CD8-positive, alpha-beta memory T cell (primary cell): ENCODE results near the gene UBE2Z. TPM values are rescaled to one million over a fixed set of nuclear protein-coding genes. Genes with fewer than 3 reads are reported as not detected.
"Not testable (repeated sequence)": the region's sequence is repeated elsewhere in the genome, so short reads cannot be mapped to it uniquely, and the experiment has no call there.

ENCODE experiments used
- CTCF ChIA-PET: fragments of 350-600 bp; sonication (Branson Sonifier 250); formaldehyde crosslinking; loops from one replicate; lab custom pipeline; 2021; ENCODE audit warnings: antibody characterized with exemption; lab: Charles Lee
- POLR2A ChIA-PET: fragments of 350-600 bp; sonication (Branson Sonifier 250); formaldehyde crosslinking; loops from one replicate; lab custom pipeline; 2021; ENCODE audit warnings: antibody characterized with exemption; lab: Charles Lee
- DNase-seq, 5 donors: peaks; one replicate each; pipeline versions ENCODE4 v3.0.0 to v3.0.0-alpha.2; 2020 to 2022; ENCODE audit warnings: mixed read lengths in 1 of 5
- H3K27ac ChIP-seq: one replicate; pipeline ENCODE4 v1.7.0; 2013; ENCODE audit warnings: low read depth, mild to moderate bottlenecking, low read length, moderate library complexity
- H3K27me3 ChIP-seq: 2 replicates; pipeline ENCODE4 v1.7.0; 2013; ENCODE audit warnings: low read length, mild to moderate bottlenecking; ENCODE audit not compliant: insufficient read depth, poor library complexity, severe bottlenecking
- H3K36me3 ChIP-seq: 2 replicates; pipeline ENCODE4 v1.7.0; 2013; ENCODE audit warnings: mild to moderate bottlenecking, low read length, moderate library complexity; ENCODE audit not compliant: insufficient read depth
- H3K4me1 ChIP-seq: 2 replicates; pipeline ENCODE4 v1.7.0; 2013; ENCODE audit warnings: mild to moderate bottlenecking, low read length, moderate library complexity; ENCODE audit not compliant: insufficient read depth
- H3K4me3 ChIP-seq: 2 replicates; pipeline ENCODE4 v1.7.0; 2013; ENCODE audit warnings: mild to moderate bottlenecking, low read length
- H3K9me3 ChIP-seq: 2 replicates; pipeline ENCODE4 v1.7.0; 2013; ENCODE audit warnings: mild to moderate bottlenecking, low read length
- H3K27ac Mint-ChIP-seq, 8 donors: one replicate each; pipeline ENCODE4 v1.8.0; 2020 to 2021; ENCODE audit warnings: mixed read lengths in 8 of 8, mild to moderate bottlenecking in 6 of 8, inconsistent platforms in 3 of 8, moderate library complexity in 3 of 8
- H3K27me3 Mint-ChIP-seq, 2 donors: one replicate each; pipeline ENCODE4 v1.8.0; 2020 to 2021; ENCODE audit warnings: mixed read lengths in 2 of 2, mild to moderate bottlenecking in 1 of 2, moderate library complexity in 1 of 2
- H3K36me3 Mint-ChIP-seq, 3 donors: one replicate each; pipeline ENCODE4 v1.8.0; 2020 to 2021; ENCODE audit warnings: mixed read lengths in 3 of 3, inconsistent platforms in 1 of 3, mild to moderate bottlenecking in 1 of 3
- H3K4me1 Mint-ChIP-seq, 3 donors: one replicate each; pipeline ENCODE4 v1.8.0; 2020 to 2021; ENCODE audit warnings: mixed read lengths in 3 of 3, inconsistent platforms in 1 of 3, mild to moderate bottlenecking in 1 of 3
- H3K4me3 Mint-ChIP-seq, 7 donors: one replicate each; pipeline ENCODE4 v1.8.0; 2020 to 2021; ENCODE audit warnings: mixed read lengths in 7 of 7, mild to moderate bottlenecking in 6 of 7, moderate library complexity in 4 of 7, inconsistent platforms in 2 of 7
- H3K9me3 Mint-ChIP-seq, 5 donors: one replicate each; pipeline ENCODE4 v1.8.0; 2020 to 2022; ENCODE audit warnings: mixed read lengths in 5 of 5, mild to moderate bottlenecking in 3 of 5, moderate library complexity in 2 of 5, inconsistent platforms in 1 of 5
- polyA plus RNA-seq: library from polyadenylated mRNA; unstranded; fragments of 300-500 nt; fragmentation: Illumina TruSeq; gene quantifications from one replicate; pipeline ENCODE4 v1.2.3, GENCODE V29; 2021
- total RNA-seq, 2 experiments: library from RNA; stranded (reverse); gene quantifications; one replicate each; pipeline ENCODE4 v1.2.3, GENCODE V29; 2021

Gene UBE2Z
- total and polyA plus RNA-seq, 3 experiments from 2014 or later = 74.7 to 103 (median 100) TPM

- H3K4me3 ChIP-seq, H3K27ac Mint-ChIP-seq, H3K27me3 Mint-ChIP-seq, H3K4me1 ChIP-seq, H3K9me3 Mint-ChIP-seq, POLR2A ChIA-PET, DNase-seq, H3K4me1 Mint-ChIP-seq, H3K9me3 ChIP-seq, H3K27me3 ChIP-seq, H3K36me3 Mint-ChIP-seq, H3K4me3 Mint-ChIP-seq, H3K27ac ChIP-seq, H3K36me3 ChIP-seq: not testable (repeated sequence)
- CTCF ChIA-PET = interaction anchor here (1.7 to 1.8 kb wide), 2 partner anchors 9 to 12 kb away, joined by 3 to 6 read pairs; no protein-coding TSS in a partner anchor
These were observed 35.8 kb upstream of the UBE2Z start for GRCh38 chr17:48872409-48872808.

GRCh38 chr17:48873209-48873608 is 35.0 kb upstream of the UBE2Z start:
- H3K4me3 ChIP-seq = no peak overlapping the region
- POLR2A ChIA-PET = no interaction called here
- no peaks in the 10 kb centered on the region for H3K4me1 ChIP-seq
- DNase-seq = no peak
- no peaks in the 10 kb centered on the region for H3K27me3 ChIP-seq
- no peaks in the 10 kb centered on the region for H3K9me3 Mint-ChIP-seq
- no peak overlapping the region for H3K27ac Mint-ChIP-seq
- no peaks in the 10 kb centered on the region for H3K9me3 ChIP-seq
- peaks cover 0 to 7% (median 0%) of the 10 kb centered on the region in 3 donors for H3K4me1 Mint-ChIP-seq
- no peak overlapping the region for H3K27ac ChIP-seq
- H3K27me3 Mint-ChIP-seq = peaks cover 5 to 9% of the 10 kb centered on the region in 2 donors
- no peak overlapping the region for H3K4me3 Mint-ChIP-seq
- H3K36me3 Mint-ChIP-seq = no peaks in the 10 kb centered on the region
- H3K36me3 ChIP-seq = no peaks in the 10 kb centered on the region
- CTCF ChIA-PET = interaction anchor here (0.9 to 1.8 kb wide), 5 partner anchors 9 to 60 kb away, joined by 3 to 6 read pairs (median 5); partner anchors contain the start of gene TTLL6

- Histone ChIP-seq H3K36me3 (no peaks in the 10 kb centered on the region), H3K9me3 (no peaks in the 10 kb centered on the region), H3K27me3 (no peaks in the 10 kb centered on the region), H3K4me1 (no peaks in the 10 kb centered on the region), H3K27ac (no peak overlapping the region), H3K4me3 (no peak overlapping the region)
- H3K27me3 Mint-ChIP-seq = peaks cover 5 to 9% of the 10 kb centered on the region in 2 donors
- DNase-seq = no peak
- H3K4me3 Mint-ChIP-seq = no peak overlapping the region
- peaks cover 0 to 7% (median 0%) of the 10 kb centered on the region in 3 donors for H3K4me1 Mint-ChIP-seq
- no peaks in the 10 kb centered on the region for H3K9me3 Mint-ChIP-seq
- no peaks in the 10 kb centered on the region for H3K36me3 Mint-ChIP-seq
- ChIA-PET CTCF (interaction anchor here (0.6 to 1.8 kb wide), 7 partner anchors 8 to 778 kb away, joined by 3 to 6 read pairs (median 4); partner anchors contain the start of gene TTLL6), POLR2A (interaction anchor here (0.7 kb wide), 1 partner anchor 39 kb away, joined by 3 read pairs; no protein-coding TSS in a partner anchor)
- H3K27ac Mint-ChIP-seq = no peak overlapping the region
These were observed 34.3 kb upstream of the UBE2Z start for GRCh38 chr17:48873696-48874443.

GRCh38 chr17:48878920-48879898 is 29.0 kb upstream of the UBE2Z start:
- Histone ChIP-seq H3K36me3 (no peaks in the 10 kb centered on the region), H3K4me3 (no peak overlapping the region), H3K27ac (no peak overlapping the region), H3K27me3 (peaks cover 4% of the 10 kb centered on the region), H3K4me1 (no peaks in the 10 kb centered on the region), H3K9me3 (no peaks in the 10 kb centered on the region)
- H3K36me3 Mint-ChIP-seq = no peaks in the 10 kb centered on the region
- no peak overlapping the region for H3K27ac Mint-ChIP-seq
- H3K4me1 Mint-ChIP-seq = peaks cover 0 to 7% (median 3%) of the 10 kb centered on the region in 3 donors
- DNase-seq = peak; percentile 28 to 72 (median 59)
- POLR2A ChIA-PET = interaction anchor here (0.8 to 0.9 kb wide), 3 partner anchors 65 to 200 kb away, joined by 3 read pairs; no protein-coding TSS in a partner anchor
- H3K9me3 Mint-ChIP-seq = no peaks in the 10 kb centered on the region
- peaks cover 8 to 9% of the 10 kb centered on the region in 2 donors for H3K27me3 Mint-ChIP-seq
- no peak overlapping the region for H3K4me3 Mint-ChIP-seq
- CTCF ChIA-PET = interaction anchor here (0.6 to 6.1 kb wide), 43 partner anchors 8 to 224 kb away, joined by 3 to 214 read pairs (median 5); partner anchors contain the start of genes ATP5MC1, TTLL6 and UBE2Z

GRCh38 chr17:48882272-48882671 is 25.9 kb upstream of the UBE2Z start:
- H3K4me1 Mint-ChIP-seq = peaks cover 4 to 14% (median 7%) of the 10 kb centered on the region in 3 donors
- DNase-seq = no peak
- no peak overlapping the region for H3K27ac Mint-ChIP-seq
- peak overlapping the region in 1 of 7 donors; percentile 10 for H3K4me3 Mint-ChIP-seq
- H3K9me3 Mint-ChIP-seq = no peaks in the 10 kb centered on the region
- peaks cover 3 to 5% of the 10 kb centered on the region in 2 donors for H3K27me3 Mint-ChIP-seq
- peaks cover 4% of the 10 kb centered on the region for H3K27me3 ChIP-seq
- H3K4me1 ChIP-seq = no peaks in the 10 kb centered on the region
- POLR2A ChIA-PET = no interaction called here
- H3K36me3 ChIP-seq = no peaks in the 10 kb centered on the region
- H3K9me3 ChIP-seq = no peaks in the 10 kb centered on the region
- no peak overlapping the region for H3K27ac ChIP-seq
- CTCF ChIA-PET = interaction anchor here (0.6 to 6.1 kb wide), 5 partner anchors 9 to 151 kb away, joined by 3 to 214 read pairs (median 3); partner anchors contain the start of gene TTLL6
- H3K36me3 Mint-ChIP-seq = no peaks in the 10 kb centered on the region
- H3K4me3 ChIP-seq = no peak overlapping the region

DNA sequence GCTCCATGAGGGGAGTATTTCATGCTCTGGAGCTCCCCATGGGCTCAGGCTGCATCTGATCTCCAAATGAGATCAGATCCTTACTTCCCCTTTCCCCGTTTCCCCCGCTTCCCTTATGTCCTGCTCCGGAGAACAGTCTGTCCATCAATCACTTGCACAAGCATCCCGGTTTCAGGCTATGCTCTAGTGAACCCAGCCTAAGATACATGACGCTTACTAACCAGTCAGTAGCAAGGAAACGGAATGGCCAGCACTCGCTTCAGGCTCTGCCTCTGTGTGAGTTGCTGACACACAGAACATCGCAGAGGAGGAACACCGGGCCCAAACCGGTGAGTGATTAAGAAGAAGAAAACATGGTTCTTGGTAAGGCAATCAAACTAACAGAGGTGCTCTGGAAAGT is 25.0 kb upstream of the UBE2Z start:
- DNase-seq = no peak
- CTCF ChIA-PET = interaction anchor here (1.4 to 2.2 kb wide), 7 partner anchors 10 to 204 kb away, joined by 3 to 20 read pairs (median 4); partner anchors contain the start of gene ATP5MC1
- Histone ChIP-seq H3K27ac (no peak overlapping the region), H3K9me3 (no peaks in the 10 kb centered on the region), H3K4me3 (no peak overlapping the region), H3K27me3 (peaks cover 4% of the 10 kb centered on the region), H3K36me3 (no peaks in the 10 kb centered on the region), H3K4me1 (no peaks in the 10 kb centered on the region)
- peaks cover 0 to 3% of the 10 kb centered on the region in 2 donors for H3K27me3 Mint-ChIP-seq
- H3K4me1 Mint-ChIP-seq = peaks cover 4 to 14% (median 7%) of the 10 kb centered on the region in 3 donors
- no peaks in the 10 kb centered on the region for H3K36me3 Mint-ChIP-seq
- no peaks in the 10 kb centered on the region for H3K9me3 Mint-ChIP-seq
- no peak overlapping the region for H3K27ac Mint-ChIP-seq
- H3K4me3 Mint-ChIP-seq = no peak overlapping the region
- POLR2A ChIA-PET = no interaction called here

GRCh38 chr17:48890086-48890485 is 18.1 kb upstream of the UBE2Z start:
- ChIA-PET CTCF (interaction anchor here (1.3 to 3.0 kb wide), 3 partner anchors 10 to 211 kb away, joined by 3 to 15 read pairs (median 11); no protein-coding TSS in a partner anchor), POLR2A (no interaction called here)
- peak overlapping the region in 1 of 8 donors; percentile 81 for H3K27ac Mint-ChIP-seq
- Histone ChIP-seq H3K27ac (no peak overlapping the region), H3K27me3 (no peaks in the 10 kb centered on the region), H3K4me1 (peaks cover 20% of the 10 kb centered on the region), H3K36me3 (peaks cover 3% of the 10 kb centered on the region), H3K4me3 (no peak overlapping the region), H3K9me3 (no peaks in the 10 kb centered on the region)
- H3K4me3 Mint-ChIP-seq = no peak overlapping the region
- no peaks in the 10 kb centered on the region for H3K9me3 Mint-ChIP-seq
- no peaks in the 10 kb centered on the region for H3K27me3 Mint-ChIP-seq
- peaks cover 24 to 31% (median 29%) of the 10 kb centered on the region in 3 donors for H3K4me1 Mint-ChIP-seq
- H3K36me3 Mint-ChIP-seq = peaks cover 0 to 13% (median 0%) of the 10 kb centered on the region in 3 donors
- DNase-seq = no peak
